SK-N-SH treated with all-trans-retinoic acid at 6 μM for 48 hours (cell line): ENCODE data around the gene ASB2.

Experiments
- ARNTL ChIP-seq: fragments of 450-650 bp; formaldehyde crosslinking; IDR thresholded peaks from 2 replicates; pipeline ENCODE4 v1.5.0; 2020; ENCODE audit warnings: low read depth, mild to moderate bottlenecking, moderate library complexity, borderline replicate concordance
- SNAI2 ChIP-seq: fragments of 250-450 bp; sonication (Bioruptor Pico); IDR thresholded peaks from 2 replicates; pipeline ENCODE4 v1.5.0; 2020; ENCODE audit warnings: mild to moderate bottlenecking, moderate library complexity
- ZNF565 ChIP-seq: fragments of 450-650 bp; formaldehyde crosslinking; conservative IDR thresholded peaks from 2 replicates; pipeline ENCODE4 v1.5.0; 2020; ENCODE audit warnings: low read depth, mild to moderate bottlenecking, moderate library complexity
- TF ChIP-seq, protein P1 (sequence below): fragments of 250-450 bp; sonication (Bioruptor Pico); IDR thresholded peaks from 2 replicates; pipeline ENCODE4 v1.8.0; 2020; ENCODE audit warnings: mild to moderate bottlenecking, moderate library complexity, borderline replicate concordance

DNA sequence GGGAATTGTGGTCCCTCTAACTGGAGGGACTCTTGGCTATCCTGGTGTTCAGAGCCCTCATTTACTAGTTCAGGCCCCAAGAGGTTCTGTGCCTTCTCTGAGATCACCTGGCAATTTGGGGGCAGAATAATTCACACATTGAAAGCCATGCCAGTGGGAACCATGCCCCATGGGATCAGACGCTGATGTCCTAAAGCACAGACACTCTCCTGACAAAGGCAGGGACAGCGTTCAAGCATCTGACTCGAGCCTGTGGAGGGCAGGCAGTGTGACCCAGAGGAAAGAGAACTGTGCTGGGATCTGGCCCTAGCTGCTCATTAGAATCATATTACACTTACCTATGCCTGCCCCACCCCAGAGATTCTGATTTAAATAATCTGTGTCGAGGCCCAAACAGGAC is 2.4 kb upstream of the ASB2 start:
- TF ChIP-seq ZNF565 (no peak), ARNTL (CRISPR knock-in tag) (no peak), SNAI2 (no peak)
- TF ChIP-seq, protein P1, sequence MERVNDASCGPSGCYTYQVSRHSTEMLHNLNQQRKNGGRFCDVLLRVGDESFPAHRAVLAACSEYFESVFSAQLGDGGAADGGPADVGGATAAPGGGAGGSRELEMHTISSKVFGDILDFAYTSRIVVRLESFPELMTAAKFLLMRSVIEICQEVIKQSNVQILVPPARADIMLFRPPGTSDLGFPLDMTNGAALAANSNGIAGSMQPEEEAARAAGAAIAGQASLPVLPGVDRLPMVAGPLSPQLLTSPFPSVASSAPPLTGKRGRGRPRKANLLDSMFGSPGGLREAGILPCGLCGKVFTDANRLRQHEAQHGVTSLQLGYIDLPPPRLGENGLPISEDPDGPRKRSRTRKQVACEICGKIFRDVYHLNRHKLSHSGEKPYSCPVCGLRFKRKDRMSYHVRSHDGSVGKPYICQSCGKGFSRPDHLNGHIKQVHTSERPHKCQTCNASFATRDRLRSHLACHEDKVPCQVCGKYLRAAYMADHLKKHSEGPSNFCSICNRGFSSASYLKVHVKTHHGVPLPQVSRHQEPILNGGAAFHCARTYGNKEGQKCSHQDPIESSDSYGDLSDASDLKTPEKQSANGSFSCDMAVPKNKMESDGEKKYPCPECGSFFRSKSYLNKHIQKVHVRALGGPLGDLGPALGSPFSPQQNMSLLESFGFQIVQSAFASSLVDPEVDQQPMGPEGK, result no peak
